Mammary epithelial cell (primary cell): ENCODE measurements around the gene TMEM80.

ENCODE experiments used
- CTCF ChIP-seq, 2 donors: IDR thresholded peaks in 1 of 2; conservative IDR thresholded peaks in 1 of 2; 2 replicates each; pipeline ENCODE4 v1.5.1; 2011 to 2012; ENCODE audit warnings: inconsistent platforms in 2 of 2, low read length in 2 of 2, mild to moderate bottlenecking in 2 of 2, control low read depth in 1 of 2, low read depth in 1 of 2; ENCODE audit not compliant: insufficient read depth in 1 of 2; ENCODE audit errors: extremely low read depth in 1 of 2
- EZH2 ChIP-seq: IDR thresholded peaks from 2 replicates; pipeline ENCODE4 v1.6.1; 2012; ENCODE audit warnings: low read length, inconsistent platforms, borderline replicate concordance

- TF ChIP-seq CTCF (conservative IDR thresholded peaks at IDR 0.05 in 1 of 2, IDR thresholded peaks at IDR 0.05 in 1 of 2; ENCODE audit: extremely low read depth in 1 of 2, insufficient read depth in 1 of 2, low read depth in 1 of 2, low read length in 2 of 2): no peak
- no peak for TF ChIP-seq EZH2
Observed at GRCh38 chr11:709109-709997, 13.7 kb downstream of the TMEM80 start.
